ENCODE measurements around the gene CDYL2. TPM values are rescaled to one million over a fixed set of nuclear protein-coding genes. Genes with fewer than 3 reads are reported as not detected.

Gene CDYL2
- total and polyA plus RNA-seq, 4 donors = 0.84 to 4.1 (median 2.3) TPM

DNA sequence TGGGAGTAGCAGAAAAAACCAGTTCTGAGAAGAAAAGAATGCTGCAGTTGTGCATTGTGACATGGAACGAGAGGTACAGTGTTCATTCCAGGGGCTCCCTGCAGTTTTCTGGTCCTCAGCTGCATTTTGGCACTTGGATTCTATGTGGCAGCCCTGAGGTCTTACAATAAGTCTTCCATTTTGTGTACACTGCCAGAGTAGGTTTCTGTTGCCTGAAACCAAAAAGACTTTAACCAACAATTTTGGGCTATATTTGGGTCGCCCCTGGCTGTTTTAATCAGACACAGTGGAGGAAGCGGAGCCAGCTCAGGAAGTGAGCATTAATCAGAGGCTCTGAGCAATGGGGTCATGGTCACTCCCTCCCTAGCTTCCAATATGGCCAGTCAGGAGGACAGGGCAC, 247.9 kb downstream of the CDYL2 start:
- H3K9me3 ChIP-seq (ENCODE audit: control insufficient read depth in 4 of 4, low read length in 3 of 4) = no peaks in the 10 kb centered on the region
- no peaks in the 10 kb centered on the region for H3K27me3 ChIP-seq (ENCODE audit: control insufficient read depth in 4 of 4, insufficient read depth in 4 of 4, low read length in 3 of 4)
- H3K4me3 ChIP-seq (ENCODE audit: low read depth in 1 of 3, low read length in 3 of 3) = no peak overlapping the region
- H3K36me3 ChIP-seq (ENCODE audit: control insufficient read depth in 4 of 4, insufficient read depth in 3 of 4, low read depth in 1 of 4, low read length in 3 of 4) = no peaks in the 10 kb centered on the region
- WGBS = 52% methylated on average over 3 of the region's 3 CpGs
- H3K9ac ChIP-seq (ENCODE audit: low read depth in 1 of 2, low read length in 2 of 2) = no peak overlapping the region
- no peak overlapping the region for H3K27ac ChIP-seq (ENCODE audit: low read depth in 1 of 2, low read length in 2 of 2)
- no peaks in the 10 kb centered on the region for H3K4me1 ChIP-seq (ENCODE audit: control insufficient read depth in 4 of 4, insufficient read depth in 4 of 4, low read length in 3 of 4)
- no peak for DNase-seq (ENCODE audit: low spot score)
- TF ChIP-seq JUND (IDR thresholded peaks at IDR 0.05) = no peak
- TF ChIP-seq, protein P1, sequence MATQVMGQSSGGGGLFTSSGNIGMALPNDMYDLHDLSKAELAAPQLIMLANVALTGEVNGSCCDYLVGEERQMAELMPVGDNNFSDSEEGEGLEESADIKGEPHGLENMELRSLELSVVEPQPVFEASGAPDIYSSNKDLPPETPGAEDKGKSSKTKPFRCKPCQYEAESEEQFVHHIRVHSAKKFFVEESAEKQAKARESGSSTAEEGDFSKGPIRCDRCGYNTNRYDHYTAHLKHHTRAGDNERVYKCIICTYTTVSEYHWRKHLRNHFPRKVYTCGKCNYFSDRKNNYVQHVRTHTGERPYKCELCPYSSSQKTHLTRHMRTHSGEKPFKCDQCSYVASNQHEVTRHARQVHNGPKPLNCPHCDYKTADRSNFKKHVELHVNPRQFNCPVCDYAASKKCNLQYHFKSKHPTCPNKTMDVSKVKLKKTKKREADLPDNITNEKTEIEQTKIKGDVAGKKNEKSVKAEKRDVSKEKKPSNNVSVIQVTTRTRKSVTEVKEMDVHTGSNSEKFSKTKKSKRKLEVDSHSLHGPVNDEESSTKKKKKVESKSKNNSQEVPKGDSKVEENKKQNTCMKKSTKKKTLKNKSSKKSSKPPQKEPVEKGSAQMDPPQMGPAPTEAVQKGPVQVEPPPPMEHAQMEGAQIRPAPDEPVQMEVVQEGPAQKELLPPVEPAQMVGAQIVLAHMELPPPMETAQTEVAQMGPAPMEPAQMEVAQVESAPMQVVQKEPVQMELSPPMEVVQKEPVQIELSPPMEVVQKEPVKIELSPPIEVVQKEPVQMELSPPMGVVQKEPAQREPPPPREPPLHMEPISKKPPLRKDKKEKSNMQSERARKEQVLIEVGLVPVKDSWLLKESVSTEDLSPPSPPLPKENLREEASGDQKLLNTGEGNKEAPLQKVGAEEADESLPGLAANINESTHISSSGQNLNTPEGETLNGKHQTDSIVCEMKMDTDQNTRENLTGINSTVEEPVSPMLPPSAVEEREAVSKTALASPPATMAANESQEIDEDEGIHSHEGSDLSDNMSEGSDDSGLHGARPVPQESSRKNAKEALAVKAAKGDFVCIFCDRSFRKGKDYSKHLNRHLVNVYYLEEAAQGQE (IDR thresholded peaks at IDR 0.05) = no peak
- no peak for TF ChIP-seq RXRA (IDR thresholded peaks at IDR 0.05)

- no peak overlapping the region for H3K9ac ChIP-seq (ENCODE audit: low read depth in 1 of 2, low read length in 2 of 2)
- no peaks in the 10 kb centered on the region for H3K36me3 ChIP-seq (ENCODE audit: control insufficient read depth in 4 of 4, insufficient read depth in 3 of 4, low read depth in 1 of 4, low read length in 3 of 4)
- no peaks in the 10 kb centered on the region for H3K4me1 ChIP-seq (ENCODE audit: control insufficient read depth in 4 of 4, insufficient read depth in 4 of 4, low read length in 3 of 4)
- no peak for DNase-seq (ENCODE audit: low spot score)
- H3K9me3 ChIP-seq (ENCODE audit: control insufficient read depth in 4 of 4, low read length in 3 of 4) = no peaks in the 10 kb centered on the region
- no peak overlapping the region for H3K27ac ChIP-seq (ENCODE audit: low read depth in 1 of 2, low read length in 2 of 2)
- TF ChIP-seq ZBTB33 (IDR thresholded peaks at IDR 0.05) = no peak
- H3K27me3 ChIP-seq (ENCODE audit: control insufficient read depth in 4 of 4, insufficient read depth in 4 of 4, low read length in 3 of 4) = no peaks in the 10 kb centered on the region
- WGBS = 37% methylated on average over 2 of the region's 2 CpGs
- no peak overlapping the region for H3K4me3 ChIP-seq (ENCODE audit: low read depth in 1 of 3, low read length in 3 of 3)
These were observed 250.4 kb downstream of the CDYL2 start for GRCh38 chr16:80554033-80554432.

- Histone ChIP-seq H3K4me1 (ENCODE audit: control insufficient read depth in 4 of 4, insufficient read depth in 4 of 4, low read length in 3 of 4) (no peaks in the 10 kb centered on the region), H3K9me3 (ENCODE audit: control insufficient read depth in 4 of 4, low read length in 3 of 4) (no peaks in the 10 kb centered on the region), H3K36me3 (ENCODE audit: control insufficient read depth in 4 of 4, insufficient read depth in 3 of 4, low read depth in 1 of 4, low read length in 3 of 4) (no peaks in the 10 kb centered on the region), H3K9ac (ENCODE audit: low read depth in 1 of 2, low read length in 2 of 2) (no peak overlapping the region), H3K27me3 (ENCODE audit: control insufficient read depth in 4 of 4, insufficient read depth in 4 of 4, low read length in 3 of 4) (no peaks in the 10 kb centered on the region), H3K27ac (ENCODE audit: low read depth in 1 of 2, low read length in 2 of 2) (no peak overlapping the region), H3K4me3 (ENCODE audit: low read depth in 1 of 3, low read length in 3 of 3) (no peak overlapping the region)
- 78% methylated on average over 5 of the region's 5 CpGs for WGBS
- no peak for DNase-seq (ENCODE audit: low spot score)
- no peak for TF ChIP-seq RXRA (IDR thresholded peaks at IDR 0.05)
- no peak for TF ChIP-seq HNF4G (IDR thresholded peaks at IDR 0.05)
- no peak for TF ChIP-seq MAX (IDR thresholded peaks at IDR 0.05)
- TF ChIP-seq SP1 (IDR thresholded peaks at IDR 0.05) = no peak
- TF ChIP-seq JUND (IDR thresholded peaks at IDR 0.05) = no peak
- no peak for TF ChIP-seq EGR1 (IDR thresholded peaks at IDR 0.05; ENCODE audit: low read depth in 2 of 2)
- no peak for TF ChIP-seq RAD21 (IDR thresholded peaks at IDR 0.05)
- TF ChIP-seq GABPA (IDR thresholded peaks at IDR 0.05 in 1 of 2, conservative IDR thresholded peaks at IDR 0.05 in 1 of 2) = no peak
- TF ChIP-seq, protein P2, sequence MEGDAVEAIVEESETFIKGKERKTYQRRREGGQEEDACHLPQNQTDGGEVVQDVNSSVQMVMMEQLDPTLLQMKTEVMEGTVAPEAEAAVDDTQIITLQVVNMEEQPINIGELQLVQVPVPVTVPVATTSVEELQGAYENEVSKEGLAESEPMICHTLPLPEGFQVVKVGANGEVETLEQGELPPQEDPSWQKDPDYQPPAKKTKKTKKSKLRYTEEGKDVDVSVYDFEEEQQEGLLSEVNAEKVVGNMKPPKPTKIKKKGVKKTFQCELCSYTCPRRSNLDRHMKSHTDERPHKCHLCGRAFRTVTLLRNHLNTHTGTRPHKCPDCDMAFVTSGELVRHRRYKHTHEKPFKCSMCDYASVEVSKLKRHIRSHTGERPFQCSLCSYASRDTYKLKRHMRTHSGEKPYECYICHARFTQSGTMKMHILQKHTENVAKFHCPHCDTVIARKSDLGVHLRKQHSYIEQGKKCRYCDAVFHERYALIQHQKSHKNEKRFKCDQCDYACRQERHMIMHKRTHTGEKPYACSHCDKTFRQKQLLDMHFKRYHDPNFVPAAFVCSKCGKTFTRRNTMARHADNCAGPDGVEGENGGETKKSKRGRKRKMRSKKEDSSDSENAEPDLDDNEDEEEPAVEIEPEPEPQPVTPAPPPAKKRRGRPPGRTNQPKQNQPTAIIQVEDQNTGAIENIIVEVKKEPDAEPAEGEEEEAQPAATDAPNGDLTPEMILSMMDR (IDR thresholded peaks at IDR 0.05; ENCODE audit: low read depth, low read length, missing input control) = no peak
- no peak for TF ChIP-seq FOXA2 (IDR thresholded peaks at IDR 0.05)
- no peak for TF ChIP-seq TAF1 (conservative IDR thresholded peaks at IDR 0.05)
- no peak for TF ChIP-seq ZBTB33 (IDR thresholded peaks at IDR 0.05)
- TF ChIP-seq NR2F2 (IDR thresholded peaks at IDR 0.05) = no peak
- TF ChIP-seq FOXA1 (IDR thresholded peaks at IDR 0.05) = no peak
- TF ChIP-seq, protein P3, sequence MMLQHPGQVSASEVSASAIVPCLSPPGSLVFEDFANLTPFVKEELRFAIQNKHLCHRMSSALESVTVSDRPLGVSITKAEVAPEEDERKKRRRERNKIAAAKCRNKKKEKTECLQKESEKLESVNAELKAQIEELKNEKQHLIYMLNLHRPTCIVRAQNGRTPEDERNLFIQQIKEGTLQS (IDR thresholded peaks at IDR 0.05) = no peak
- TF ChIP-seq HNF4A (conservative IDR thresholded peaks at IDR 0.05) = no peak
These were observed 252.1 kb downstream of the CDYL2 start for GRCh38 chr16:80552277-80552676.

Data from liver (tissue), 9 donors.